ENCODE measurements around the gene STAP2.

- TF ChIP-seq POLR2A (IDR thresholded peaks at IDR 0.05; ENCODE audit: low read length): no peak
- TF ChIP-seq GATA1 (IDR thresholded peaks at IDR 0.05; ENCODE audit: low read depth, low read length): no peak
Measured at GRCh38 chr19:4305659-4306058, 33.0 kb downstream of the STAP2 start.
